NB4 (cell line): ENCODE data around the gene ST3GAL5.

Experiments used
- DNase-seq: peaks from one replicate; pipeline ENCODE4 v3.0.0; 2010; ENCODE audit warnings: low read depth
- H3K4me3 ChIP-seq: one replicate; pipeline ENCODE4 v1.5.1; 2011; ENCODE audit warnings: mild to moderate bottlenecking, low read depth, low read length, moderate library complexity
- CTCF ChIP-seq: IDR thresholded peaks from one replicate; pipeline ENCODE4 v1.5.1; 2012; ENCODE audit warnings: low read depth, low read length
- MAX ChIP-seq: IDR thresholded peaks from 2 replicates; pipeline ENCODE4 v1.6.1; 2011; ENCODE audit warnings: low read depth, low read length
- MYC ChIP-seq: IDR thresholded peaks from 2 replicates; pipeline ENCODE4 v1.6.1; 2011; ENCODE audit warnings: low read depth, low read length
- POLR2A ChIP-seq: IDR thresholded peaks from 2 replicates; pipeline ENCODE4 v1.6.1; 2011; ENCODE audit warnings: mild to moderate bottlenecking; ENCODE audit not compliant: insufficient read length; ENCODE audit errors: extremely low read depth

ST3GAL5 gene

GRCh38 chr2:85917887-85918795 is 29.4 kb upstream of the ST3GAL5 start:
- H3K4me3 ChIP-seq = no peak overlapping the region

GRCh38 chr2:85915606-85916303 is 27.0 kb upstream of the ST3GAL5 start:
- no peak overlapping the region for H3K4me3 ChIP-seq
- no peak for DNase-seq
- TF ChIP-seq POLR2A (no peak), CTCF (no peak), MAX (no peak), MYC (no peak)

More at GRCh38 chr2:85917887-85918795, 29.4 kb upstream of the ST3GAL5 start:
- TF ChIP-seq POLR2A = no peak
- no peak for TF ChIP-seq MYC
- no peak for TF ChIP-seq MAX
- no peak for TF ChIP-seq CTCF
- DNase-seq = no peak

GRCh38 chr2:85914922-85915321 is 26.1 kb upstream of the ST3GAL5 start:
- DNase-seq = no peak
- no peak for TF ChIP-seq POLR2A
- no peak for TF ChIP-seq MAX
- TF ChIP-seq CTCF = no peak
- no peak for TF ChIP-seq MYC
- H3K4me3 ChIP-seq = no peak overlapping the region

- H3K4me3 ChIP-seq = no peak overlapping the region
- TF ChIP-seq CTCF (no peak), POLR2A (no peak), MYC (no peak), MAX (no peak)
- peak; percentile 62 for DNase-seq
Measured at GRCh38 chr2:85913884-85914881, 25.4 kb upstream of the ST3GAL5 start.
